ENCODE results near the gene CAMK2A.
A peak's percentile ranks its signal among the peaks of the same experiment; 100 is the strongest.

Gene CAMK2A

DNA sequence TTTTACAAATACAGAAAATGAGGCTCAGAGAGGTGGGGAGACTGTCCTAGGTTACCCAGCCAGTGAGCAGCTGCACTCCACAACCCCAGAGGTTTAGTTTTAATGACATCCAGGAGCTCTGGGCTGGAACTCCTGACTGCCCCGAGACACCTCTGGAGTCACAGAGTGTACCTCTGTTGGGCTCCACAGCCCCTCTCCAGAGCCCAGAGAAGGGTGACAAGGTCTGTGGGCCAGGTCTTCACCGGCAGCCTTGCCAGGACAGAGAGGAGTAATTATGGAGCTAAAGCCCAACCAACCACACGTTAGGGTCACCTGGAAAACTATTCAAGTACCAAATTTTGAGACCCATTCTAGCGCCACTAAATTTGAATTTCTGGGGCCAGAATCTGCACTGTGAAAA, 111.9 kb downstream of the CAMK2A start:
- DNase-seq = no peak
- Histone ChIP-seq H3K9me3 (no peaks in the 10 kb centered on the region), H3K4me3 (no peak overlapping the region), H3K27ac (peak overlapping the region; percentile 93 to 96), H3K27me3 (no peaks in the 10 kb centered on the region), H3K36me3 (no peaks in the 10 kb centered on the region), H3K4me1 (peaks cover 8 to 67% (median 52%) of the 10 kb centered on the region in 4 donors)
- intact Hi-C loops (cut with DNase I; ENCODE audit: low total_unique reads) = no loop called here
- TF ChIP-seq, protein P1, sequence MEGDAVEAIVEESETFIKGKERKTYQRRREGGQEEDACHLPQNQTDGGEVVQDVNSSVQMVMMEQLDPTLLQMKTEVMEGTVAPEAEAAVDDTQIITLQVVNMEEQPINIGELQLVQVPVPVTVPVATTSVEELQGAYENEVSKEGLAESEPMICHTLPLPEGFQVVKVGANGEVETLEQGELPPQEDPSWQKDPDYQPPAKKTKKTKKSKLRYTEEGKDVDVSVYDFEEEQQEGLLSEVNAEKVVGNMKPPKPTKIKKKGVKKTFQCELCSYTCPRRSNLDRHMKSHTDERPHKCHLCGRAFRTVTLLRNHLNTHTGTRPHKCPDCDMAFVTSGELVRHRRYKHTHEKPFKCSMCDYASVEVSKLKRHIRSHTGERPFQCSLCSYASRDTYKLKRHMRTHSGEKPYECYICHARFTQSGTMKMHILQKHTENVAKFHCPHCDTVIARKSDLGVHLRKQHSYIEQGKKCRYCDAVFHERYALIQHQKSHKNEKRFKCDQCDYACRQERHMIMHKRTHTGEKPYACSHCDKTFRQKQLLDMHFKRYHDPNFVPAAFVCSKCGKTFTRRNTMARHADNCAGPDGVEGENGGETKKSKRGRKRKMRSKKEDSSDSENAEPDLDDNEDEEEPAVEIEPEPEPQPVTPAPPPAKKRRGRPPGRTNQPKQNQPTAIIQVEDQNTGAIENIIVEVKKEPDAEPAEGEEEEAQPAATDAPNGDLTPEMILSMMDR (IDR thresholded peaks at IDR 0.05) = no peak

- no peaks in the 10 kb centered on the region for H3K36me3 ChIP-seq
- peaks cover 7 to 59% (median 47%) of the 10 kb centered on the region in 4 donors for H3K4me1 ChIP-seq
- intact Hi-C loops (cut with DNase I; ENCODE audit: low total_unique reads) = no loop called here
- no peak for DNase-seq
- no peaks in the 10 kb centered on the region for H3K27me3 ChIP-seq
- no peak overlapping the region for H3K4me3 ChIP-seq
- H3K9me3 ChIP-seq = no peaks in the 10 kb centered on the region
- TF ChIP-seq, protein P1 (IDR thresholded peaks at IDR 0.05) = no peak
- H3K27ac ChIP-seq = peak overlapping the region; percentile 93 to 96
These were observed 112.7 kb downstream of the CAMK2A start for GRCh38 chr5:150176745-150177477.

DNA sequence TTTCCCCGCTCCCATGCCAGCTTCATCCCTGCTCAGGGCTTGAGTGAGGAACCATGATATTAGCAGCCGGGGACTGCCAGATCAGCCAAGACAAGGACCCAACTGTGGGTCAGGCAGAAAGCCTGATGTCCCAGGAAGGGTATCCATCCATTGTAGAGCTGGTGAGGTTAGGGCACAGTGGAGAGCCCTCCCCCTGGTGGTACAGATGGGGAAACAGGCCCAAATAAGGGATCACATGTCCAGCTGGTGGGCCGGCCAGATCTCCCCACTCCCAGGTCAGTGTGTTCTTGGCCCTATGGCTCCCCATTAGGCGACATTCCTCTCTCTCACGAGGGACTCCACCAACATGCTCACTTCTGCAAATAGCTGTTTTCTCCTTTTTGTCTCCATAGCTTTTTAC, 114.0 kb downstream of the CAMK2A start:
- Histone ChIP-seq H3K4me1 (peaks cover 0 to 45% (median 34%) of the 10 kb centered on the region in 4 donors), H3K27me3 (no peaks in the 10 kb centered on the region), H3K36me3 (no peaks in the 10 kb centered on the region), H3K9me3 (no peaks in the 10 kb centered on the region), H3K27ac (peak overlapping the region; percentile 93 to 96), H3K4me3 (no peak overlapping the region)
- DNase-seq = no peak
- TF ChIP-seq, protein P1 (IDR thresholded peaks at IDR 0.05) = peak; percentile 34 to 52
- intact Hi-C loops (cut with DNase I; ENCODE audit: low total_unique reads) = no loop called here

DNA sequence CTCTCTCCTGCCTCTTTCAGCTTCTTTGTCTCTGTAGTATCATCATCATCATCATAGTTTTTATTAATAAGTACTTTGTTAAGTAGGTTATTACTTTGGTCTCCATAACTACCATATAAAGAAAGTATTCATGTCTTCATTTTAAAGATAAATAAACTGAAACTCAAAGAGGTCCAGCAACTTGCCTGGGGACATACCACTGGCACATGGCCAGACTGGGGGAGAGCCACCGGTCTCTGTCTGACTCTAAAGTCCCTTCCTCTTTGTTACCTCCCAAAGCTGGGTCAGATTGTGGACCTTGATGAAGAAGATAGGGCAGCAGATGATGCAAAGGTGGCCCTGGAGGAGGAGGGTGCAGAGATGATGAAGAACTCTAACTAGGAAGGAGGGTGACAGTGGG, 114.5 kb downstream of the CAMK2A start:
- peaks cover 0 to 40% (median 32%) of the 10 kb centered on the region in 4 donors for H3K4me1 ChIP-seq
- intact Hi-C loops (cut with DNase I; ENCODE audit: low total_unique reads) = no loop called here
- H3K27ac ChIP-seq = peak overlapping the region; percentile 93 to 96
- TF ChIP-seq, protein P1 (IDR thresholded peaks at IDR 0.05) = no peak
- H3K4me3 ChIP-seq = no peak overlapping the region
- H3K36me3 ChIP-seq = no peaks in the 10 kb centered on the region
- no peak for DNase-seq
- no peaks in the 10 kb centered on the region for H3K27me3 ChIP-seq
- no peaks in the 10 kb centered on the region for H3K9me3 ChIP-seq

DNA sequence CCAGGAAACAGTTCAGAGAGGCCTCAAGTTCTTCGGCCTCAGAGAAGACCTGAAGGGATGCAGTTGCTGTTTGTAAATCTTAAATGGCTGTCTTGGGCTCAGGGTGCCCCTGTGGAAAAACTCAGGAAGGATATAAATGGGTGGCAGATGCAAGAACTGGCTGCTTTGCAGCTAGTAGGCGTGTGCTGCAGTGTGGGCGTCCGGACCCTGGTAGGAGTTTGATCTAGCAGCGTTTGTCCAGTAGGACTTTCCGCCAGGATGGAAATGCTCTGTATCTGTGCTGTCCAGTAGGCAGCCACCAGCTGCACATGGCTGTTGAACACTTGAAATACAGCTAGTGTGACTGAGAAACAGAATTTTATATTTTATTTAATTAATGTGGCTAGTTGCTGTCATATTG, 115.3 kb downstream of the CAMK2A start:
- Histone ChIP-seq H3K36me3 (no peaks in the 10 kb centered on the region), H3K9me3 (no peaks in the 10 kb centered on the region), H3K27ac (no peak overlapping the region), H3K4me3 (no peak overlapping the region), H3K4me1 (peaks cover 0 to 33% (median 24%) of the 10 kb centered on the region in 4 donors), H3K27me3 (no peaks in the 10 kb centered on the region)
- DNase-seq = no peak
- intact Hi-C loops (cut with DNase I; ENCODE audit: low total_unique reads) = no loop called here
- TF ChIP-seq, protein P1 (IDR thresholded peaks at IDR 0.05) = no peak
